Measurements from ENCODE around the gene GCN1.
"Not testable (repeated sequence)": the region's sequence is repeated elsewhere in the genome, so short reads cannot be mapped to it uniquely, and the experiment has no call there.

GCN1 gene

DNA sequence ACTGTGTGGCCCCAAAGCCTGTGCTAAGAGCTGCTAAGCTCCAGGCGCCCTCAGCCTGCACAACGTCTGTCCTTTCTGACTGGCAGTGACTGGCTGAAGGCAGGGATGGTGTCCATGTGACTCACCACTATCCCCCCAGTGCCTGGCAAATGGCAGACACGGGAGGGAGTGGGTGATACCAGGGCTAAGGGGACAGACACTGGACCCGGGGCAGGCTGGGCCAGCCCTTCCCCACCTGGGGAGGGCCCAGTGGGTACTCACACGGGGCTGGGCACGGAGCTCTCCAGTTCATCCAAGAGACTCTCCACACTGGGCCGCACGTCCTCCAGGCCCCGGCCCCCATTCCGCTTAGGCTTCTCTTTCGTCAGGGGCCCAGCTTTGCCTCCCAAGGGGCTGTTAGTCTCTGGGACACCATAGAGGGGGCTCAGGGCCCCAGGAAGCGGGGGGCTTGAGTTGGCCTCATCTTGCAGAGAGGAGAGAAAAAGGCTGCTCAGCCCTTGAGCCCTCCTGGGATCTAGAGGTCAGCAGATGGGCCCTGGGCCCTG, 27.8 kb upstream of the GCN1 start:
- Mint-ChIP-seq H3K36me3 (ENCODE audit: low read depth) (peaks cover 2% of the 10 kb centered on the region), H3K27me3 (no peaks in the 10 kb centered on the region), H3K9me3 (no peaks in the 10 kb centered on the region), H3K27ac (no peak overlapping the region), H3K4me3 (no peak overlapping the region), H3K4me1 (peaks cover 24% of the 10 kb centered on the region)
- DNase-seq (no peak), ATAC-seq (no peak)

DNA sequence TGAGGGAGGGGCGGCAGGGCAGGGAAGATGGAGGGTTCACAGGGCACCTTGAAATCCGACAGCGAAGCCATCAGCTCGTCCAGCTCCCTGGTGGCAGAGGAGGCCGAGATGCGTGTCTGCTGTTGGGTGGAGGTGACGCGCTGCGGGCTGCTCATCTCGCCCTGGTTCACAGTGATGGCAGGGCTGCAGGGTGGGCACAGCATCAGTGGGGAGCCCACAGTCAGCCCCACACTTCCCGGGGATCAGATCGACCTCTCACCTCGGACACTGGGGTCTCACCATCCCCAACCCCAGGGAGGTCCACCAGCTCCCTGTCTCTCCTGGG, 27.0 kb upstream of the GCN1 start:
- H3K4me3 Mint-ChIP-seq = no peak overlapping the region
- H3K36me3 Mint-ChIP-seq (ENCODE audit: low read depth) = peaks cover 2% of the 10 kb centered on the region
- ATAC-seq (no peak), DNase-seq (no peak)
- no peaks in the 10 kb centered on the region for H3K27me3 Mint-ChIP-seq
- no peak overlapping the region for H3K27ac Mint-ChIP-seq
- peaks cover 19% of the 10 kb centered on the region for H3K4me1 Mint-ChIP-seq
- H3K9me3 Mint-ChIP-seq = no peaks in the 10 kb centered on the region

DNA sequence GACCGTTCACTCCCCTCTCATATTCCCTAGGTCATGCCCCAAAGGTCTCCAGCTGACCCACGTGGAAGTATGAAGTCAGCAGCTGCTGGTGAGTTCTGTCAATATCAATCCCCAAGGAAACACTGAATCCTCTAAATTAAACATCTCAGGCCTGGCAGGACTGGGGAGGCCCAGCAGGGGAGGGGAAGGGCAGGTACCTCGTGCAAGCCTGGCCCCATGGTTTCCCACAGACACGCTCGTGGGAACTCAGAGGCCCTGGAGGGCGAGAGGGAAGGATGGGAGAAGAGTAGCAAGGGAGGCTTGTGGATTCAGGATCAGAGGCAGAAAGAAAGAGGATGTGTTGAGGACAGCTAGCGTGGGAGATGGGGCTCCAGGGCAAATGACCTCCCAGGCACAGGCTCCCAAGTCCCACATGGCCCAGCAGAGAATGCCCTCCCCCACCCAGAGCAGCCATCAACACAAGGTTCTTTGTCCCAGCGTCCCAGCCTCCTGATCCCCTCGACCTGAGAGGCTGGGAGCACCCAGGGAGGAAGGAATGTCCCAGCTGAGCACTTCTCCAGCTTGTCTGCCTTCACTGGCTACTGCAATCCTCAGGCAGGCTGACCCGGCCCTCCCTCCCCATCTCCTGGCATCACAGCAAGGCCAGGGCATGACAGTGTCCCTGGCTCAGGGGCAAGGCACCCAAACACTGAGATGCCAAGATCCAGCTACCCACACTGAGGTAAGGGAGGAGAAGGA, 26.5 kb upstream of the GCN1 start:
- no peak for ATAC-seq
- H3K4me1 Mint-ChIP-seq = peaks cover 14% of the 10 kb centered on the region
- DNase-seq = no peak
- no peaks in the 10 kb centered on the region for H3K9me3 Mint-ChIP-seq
- H3K36me3 Mint-ChIP-seq (ENCODE audit: low read depth) = peaks cover 3% of the 10 kb centered on the region
- no peak overlapping the region for H3K4me3 Mint-ChIP-seq
- no peaks in the 10 kb centered on the region for H3K27me3 Mint-ChIP-seq
- no peak overlapping the region for H3K27ac Mint-ChIP-seq

DNA sequence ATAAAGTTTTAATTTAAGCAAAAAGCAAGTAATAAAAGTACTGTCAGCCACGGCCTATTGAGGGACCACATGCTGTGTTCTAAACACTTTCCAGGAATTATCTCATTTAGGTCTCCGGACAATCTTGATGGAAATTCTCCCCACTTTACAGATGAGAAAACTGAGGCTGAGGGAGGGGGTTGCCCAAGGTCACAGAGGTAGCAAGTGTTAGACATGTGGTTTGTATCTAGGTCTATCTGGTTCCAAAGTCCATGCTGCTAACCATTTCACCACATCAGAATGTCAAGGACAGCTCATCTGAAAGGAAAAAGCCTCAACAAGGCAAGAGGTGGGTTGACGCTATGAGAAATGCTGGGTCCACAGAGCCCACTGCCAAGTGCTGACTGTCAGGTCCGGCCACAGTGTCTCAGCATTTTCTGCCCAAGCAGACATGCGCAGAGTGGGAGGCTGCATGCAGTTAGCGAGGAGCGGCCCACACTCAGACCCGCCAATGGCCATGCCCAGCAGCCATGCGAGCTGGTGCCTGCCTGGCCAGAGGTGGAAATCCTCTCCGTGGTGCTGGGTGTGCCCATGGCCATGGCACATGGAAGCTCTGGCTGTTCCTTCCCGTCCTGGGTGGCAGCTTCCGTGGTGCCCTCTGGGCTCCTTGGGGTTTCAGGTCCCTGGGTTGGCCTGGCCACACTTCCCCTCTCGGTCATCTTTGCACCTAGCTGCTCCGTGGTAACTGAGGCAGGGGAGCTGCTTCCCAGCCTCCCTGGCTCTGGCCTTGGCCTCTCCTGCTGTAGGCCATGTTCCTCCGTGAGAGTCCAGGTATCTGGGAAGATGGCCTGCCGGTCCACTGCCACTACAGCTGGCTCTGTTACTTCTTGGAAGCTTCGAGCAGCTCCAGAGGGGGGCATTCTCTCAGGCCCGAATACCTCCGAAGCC, 24.4 kb upstream of the GCN1 start:
- Mint-ChIP-seq H3K27me3 (no peaks in the 10 kb centered on the region), H3K27ac (no peak overlapping the region), H3K36me3 (ENCODE audit: low read depth) (peaks cover 4% of the 10 kb centered on the region), H3K4me3 (no peak overlapping the region), H3K9me3 (no peaks in the 10 kb centered on the region), H3K4me1 (no peaks in the 10 kb centered on the region)
- DNase-seq (no peak), ATAC-seq (peak; percentile 12)

DNA sequence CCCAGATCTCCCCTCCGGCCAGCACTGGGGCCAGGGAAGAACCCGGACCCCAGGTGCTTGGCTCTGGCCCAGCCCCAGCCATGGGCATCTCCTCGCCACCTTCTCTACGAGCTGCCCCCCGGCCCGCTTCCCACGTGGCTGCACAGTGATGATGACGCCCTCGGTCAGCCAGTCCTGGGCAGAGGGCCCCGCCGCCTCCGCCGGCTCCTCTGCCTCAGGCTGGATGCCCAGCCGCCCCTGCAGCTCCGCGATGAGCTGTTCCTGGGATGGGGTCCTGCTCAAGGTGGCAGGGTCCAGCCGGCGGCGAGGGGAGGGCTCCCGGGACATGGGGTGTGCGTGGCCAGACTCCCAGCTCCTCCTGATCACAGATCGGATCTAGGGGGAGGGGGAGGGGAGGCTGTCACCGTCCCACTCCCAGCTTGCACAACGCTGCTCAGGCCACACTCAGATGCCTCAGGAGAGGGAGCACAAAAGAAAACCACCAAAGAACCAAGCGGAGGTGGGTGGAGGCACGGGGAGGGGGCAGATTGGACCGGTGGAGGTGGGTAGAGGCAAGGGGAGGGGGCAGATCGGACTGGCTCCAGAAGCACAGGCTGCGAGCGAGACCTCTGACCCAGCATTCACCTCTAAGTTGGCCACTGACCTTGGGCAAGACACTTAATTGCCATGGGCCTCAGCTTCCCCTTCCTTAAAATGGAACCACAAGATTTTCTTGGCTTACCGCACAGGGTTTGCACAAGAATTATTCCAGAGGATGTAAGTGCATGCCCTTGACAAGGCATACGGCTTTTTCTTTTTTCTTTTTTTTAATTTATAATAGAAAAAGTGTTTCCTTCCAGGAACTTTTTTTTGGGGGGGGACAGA, 22.5 kb upstream of the GCN1 start:
- Mint-ChIP-seq H3K4me1 (no peaks in the 10 kb centered on the region), H3K27ac (no peak overlapping the region), H3K4me3 (no peak overlapping the region), H3K36me3 (ENCODE audit: low read depth) (peaks cover 4% of the 10 kb centered on the region), H3K9me3 (no peaks in the 10 kb centered on the region), H3K27me3 (no peaks in the 10 kb centered on the region)
- ATAC-seq (no peak), DNase-seq (no peak)

DNA sequence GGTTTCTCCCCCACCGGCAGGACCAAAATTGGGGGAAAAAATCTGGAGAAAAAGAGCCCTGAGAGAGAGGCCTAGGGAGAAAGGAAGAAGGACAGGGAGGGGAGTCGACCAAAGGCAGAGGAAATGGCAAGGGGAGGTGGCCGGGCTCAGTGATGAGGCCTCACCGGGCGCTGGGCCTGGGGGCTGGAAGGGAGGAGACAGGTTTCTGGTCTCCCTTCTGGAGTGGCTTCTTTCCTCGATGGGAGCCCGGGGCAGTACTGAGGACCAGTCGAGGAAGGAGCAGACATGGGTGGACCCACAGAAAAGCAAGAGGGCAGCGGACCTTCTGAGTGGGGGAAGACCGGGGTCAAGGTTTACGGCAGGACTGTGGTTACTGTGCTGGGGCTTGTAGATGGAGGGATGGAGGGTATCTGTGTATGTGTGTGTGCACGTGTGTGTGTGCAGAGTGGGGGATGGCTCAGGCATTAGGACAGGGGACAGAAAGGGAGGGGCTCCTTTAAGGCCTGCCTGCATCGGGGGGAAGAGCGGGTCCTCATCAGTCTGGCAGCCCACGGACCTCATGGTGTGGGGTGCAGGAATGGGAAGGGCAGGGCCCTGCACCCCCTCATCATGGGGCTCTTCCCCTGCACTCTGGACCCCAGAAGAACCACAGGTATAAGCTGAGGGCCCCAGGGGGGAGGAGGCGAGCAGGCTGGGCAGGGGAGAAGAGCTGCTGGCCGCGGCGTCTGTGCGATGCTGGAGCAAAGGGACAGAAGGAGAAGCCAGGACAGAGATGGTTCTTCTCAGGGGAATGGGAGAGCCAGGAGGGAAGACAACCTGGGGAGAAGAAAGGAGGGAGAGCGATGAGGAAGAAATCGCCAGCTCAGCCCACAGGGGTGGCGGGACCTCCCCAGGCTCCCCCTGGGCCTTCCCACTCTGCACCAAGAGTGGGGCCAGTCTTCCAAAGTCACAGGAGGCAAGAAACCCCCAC, 21.5 kb upstream of the GCN1 start:
- no peaks in the 10 kb centered on the region for H3K27me3 Mint-ChIP-seq
- ATAC-seq (no peak), DNase-seq (no peak)
- H3K4me1 Mint-ChIP-seq = no peaks in the 10 kb centered on the region
- no peak overlapping the region for H3K4me3 Mint-ChIP-seq
- H3K27ac Mint-ChIP-seq = peak overlapping the region; percentile 53
- peaks cover 8% of the 10 kb centered on the region for H3K36me3 Mint-ChIP-seq (ENCODE audit: low read depth)
- H3K9me3 Mint-ChIP-seq = no peaks in the 10 kb centered on the region

DNA sequence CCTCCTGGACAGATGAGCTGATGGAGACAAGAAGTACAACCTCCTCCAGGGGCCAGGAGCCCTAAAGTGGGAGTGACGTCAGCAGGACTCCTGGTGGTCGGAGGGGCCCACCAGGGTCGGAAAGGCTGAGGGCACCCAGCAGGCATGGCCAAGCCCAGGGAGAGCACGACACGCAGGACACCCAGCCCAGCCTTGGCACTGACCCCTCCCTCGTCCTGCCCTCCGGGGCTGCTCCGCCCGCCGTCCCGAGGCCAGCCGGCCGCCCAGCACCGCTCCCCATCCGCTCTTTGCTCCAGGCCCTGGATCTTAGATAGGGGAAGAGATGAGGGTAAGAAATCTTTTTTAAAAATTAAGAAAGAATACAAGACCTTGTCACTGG, 20.8 kb upstream of the GCN1 start:
- Mint-ChIP-seq H3K4me3 (no peak overlapping the region), H3K36me3 (ENCODE audit: low read depth) (peaks cover 10% of the 10 kb centered on the region), H3K27me3 (no peaks in the 10 kb centered on the region), H3K27ac (no peak overlapping the region), H3K9me3 (no peaks in the 10 kb centered on the region), H3K4me1 (no peaks in the 10 kb centered on the region)
- no peak for DNase-seq
- no peak for ATAC-seq

DNA sequence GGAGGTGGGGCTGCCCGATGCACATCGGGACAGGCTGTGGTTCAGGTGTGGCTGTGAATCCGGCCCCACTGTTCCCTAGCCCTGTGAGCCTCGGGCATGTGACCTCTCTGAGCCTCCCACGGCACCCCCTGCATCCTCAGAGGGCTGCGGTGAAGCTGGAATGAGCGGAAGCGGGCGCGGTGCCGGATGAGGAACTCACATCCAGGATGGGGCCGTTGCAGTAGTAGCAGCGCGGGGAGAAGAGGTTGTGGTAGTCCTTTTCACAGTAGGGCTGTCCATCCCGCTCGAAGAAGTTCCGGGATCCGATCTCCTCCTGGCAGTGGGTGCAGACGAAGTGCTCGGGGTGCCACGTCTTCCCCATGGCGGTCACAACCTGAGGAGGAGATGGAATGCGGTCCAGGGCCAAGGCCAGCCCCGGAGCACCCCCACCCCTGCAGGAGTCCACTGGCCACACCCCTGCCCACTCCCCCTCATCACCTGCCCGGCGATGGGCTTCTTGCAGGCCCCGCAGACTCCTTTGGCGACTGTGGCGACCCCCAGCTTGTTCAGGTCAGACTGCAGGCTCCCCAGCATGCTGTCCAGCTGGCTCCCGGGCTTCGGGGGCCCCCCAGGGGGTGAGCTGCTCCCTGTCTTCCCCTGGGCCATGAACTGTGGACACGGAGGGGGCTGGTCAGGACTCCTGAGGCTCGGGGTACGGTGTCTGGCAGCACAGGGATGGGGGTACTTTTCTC, 20.3 kb upstream of the GCN1 start:
- no peak overlapping the region for H3K4me3 Mint-ChIP-seq
- H3K27ac Mint-ChIP-seq = no peak overlapping the region
- no peaks in the 10 kb centered on the region for H3K27me3 Mint-ChIP-seq
- DNase-seq (no peak), ATAC-seq (no peak)
- no peaks in the 10 kb centered on the region for H3K4me1 Mint-ChIP-seq
- no peaks in the 10 kb centered on the region for H3K9me3 Mint-ChIP-seq
- peaks cover 12% of the 10 kb centered on the region for H3K36me3 Mint-ChIP-seq (ENCODE audit: low read depth)

DNA sequence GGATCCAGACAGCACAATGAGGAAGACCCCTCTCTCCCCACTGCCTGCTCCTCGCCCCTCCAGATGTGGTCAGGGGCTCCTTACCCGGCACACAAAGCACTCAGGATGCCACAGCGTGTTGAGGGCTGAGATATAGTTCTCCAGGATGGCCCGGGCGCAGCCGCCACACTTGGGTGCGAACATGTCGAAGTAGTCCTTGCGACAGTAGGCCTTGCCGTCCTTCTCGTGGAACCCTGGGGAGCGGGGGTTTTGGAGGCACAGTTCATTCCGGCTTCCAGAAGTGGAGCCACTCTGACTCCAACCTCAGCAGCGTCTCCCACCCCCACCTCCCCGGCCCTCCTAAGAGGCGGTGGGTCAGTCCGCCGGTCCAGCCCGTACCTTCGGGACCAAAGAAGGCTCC, 19.2 kb upstream of the GCN1 start:
- Mint-ChIP-seq H3K4me1 (no peaks in the 10 kb centered on the region), H3K4me3 (no peak overlapping the region), H3K9me3 (no peaks in the 10 kb centered on the region), H3K36me3 (ENCODE audit: low read depth) (peaks cover 12% of the 10 kb centered on the region), H3K27me3 (no peaks in the 10 kb centered on the region), H3K27ac (no peak overlapping the region)
- ATAC-seq = no peak
- DNase-seq = no peak

DNA sequence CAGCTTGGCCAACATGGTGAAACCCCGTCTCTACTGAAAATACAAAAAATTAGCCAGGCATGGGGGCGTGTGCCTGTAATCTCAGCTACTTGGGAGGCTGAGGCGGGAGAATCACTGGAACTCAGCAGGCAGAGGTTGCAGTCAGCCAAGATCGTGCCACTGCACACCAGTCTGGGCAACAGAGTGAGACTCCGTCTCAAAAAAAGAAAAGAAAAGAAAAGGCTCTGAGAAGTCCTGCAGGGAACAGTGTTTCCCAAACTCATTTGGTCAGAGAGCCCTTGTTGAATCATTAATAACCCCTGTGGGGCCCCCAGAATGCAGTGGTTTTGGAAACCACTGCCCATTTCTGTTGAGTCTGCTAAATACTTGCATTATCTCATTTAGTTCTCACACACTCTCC, 18.7 kb upstream of the GCN1 start:
- H3K4me1 Mint-ChIP-seq, ATAC-seq, H3K9me3 Mint-ChIP-seq, H3K27me3 Mint-ChIP-seq, H3K4me3 Mint-ChIP-seq, H3K27ac Mint-ChIP-seq, DNase-seq: not testable (repeated sequence)
- H3K36me3 Mint-ChIP-seq (ENCODE audit: low read depth) = peaks cover 10% of the 10 kb centered on the region

DNA sequence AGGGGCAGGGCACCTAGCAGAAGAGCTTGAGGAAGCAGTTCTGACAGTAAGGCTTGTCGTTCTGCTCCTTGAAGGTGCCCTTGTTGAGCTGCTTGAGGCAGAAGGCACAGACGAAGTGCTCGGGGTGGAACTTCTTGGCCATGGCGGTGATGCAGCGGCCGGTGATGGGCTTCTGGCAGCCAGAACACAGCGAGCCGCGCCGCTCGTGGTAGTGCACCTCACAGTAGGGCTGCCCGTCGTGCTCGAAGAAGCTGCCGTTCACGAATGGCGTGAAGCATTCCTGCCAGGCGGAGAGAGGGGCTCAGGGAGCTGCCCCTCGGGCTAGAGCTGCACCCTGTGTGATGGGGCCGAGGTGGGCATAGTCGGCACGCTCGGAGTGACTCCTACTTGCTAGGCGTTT, 17.8 kb upstream of the GCN1 start:
- no peaks in the 10 kb centered on the region for H3K9me3 Mint-ChIP-seq
- peaks cover 10% of the 10 kb centered on the region for H3K36me3 Mint-ChIP-seq (ENCODE audit: low read depth)
- H3K4me1 Mint-ChIP-seq = no peaks in the 10 kb centered on the region
- ATAC-seq (no peak), DNase-seq (no peak)
- H3K27ac Mint-ChIP-seq = no peak overlapping the region
- no peak overlapping the region for H3K4me3 Mint-ChIP-seq
- no peaks in the 10 kb centered on the region for H3K27me3 Mint-ChIP-seq

DNA sequence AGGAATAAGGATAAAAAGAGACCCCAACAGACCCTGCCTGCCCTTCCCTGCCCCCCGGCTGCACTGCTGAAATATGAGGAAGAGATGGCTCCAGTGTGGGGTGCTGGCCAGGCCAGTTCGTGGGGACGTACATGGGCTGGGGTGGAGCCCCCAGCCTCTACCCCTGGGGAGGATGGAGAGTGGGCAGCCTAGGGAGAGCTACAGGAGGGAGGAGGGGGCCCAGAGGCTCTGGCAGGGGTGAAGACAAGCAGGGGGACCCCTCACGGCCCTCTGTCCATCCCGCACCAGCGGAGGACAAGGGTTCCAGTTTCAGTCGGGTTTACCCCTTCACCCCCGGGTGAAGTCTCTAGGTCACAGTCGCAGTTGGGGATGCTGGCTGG, 17.4 kb upstream of the GCN1 start:
- peaks cover 10% of the 10 kb centered on the region for H3K36me3 Mint-ChIP-seq (ENCODE audit: low read depth)
- H3K27ac Mint-ChIP-seq = no peak overlapping the region
- ATAC-seq = no peak
- no peak for DNase-seq
- H3K4me1 Mint-ChIP-seq = no peaks in the 10 kb centered on the region
- H3K27me3 Mint-ChIP-seq = no peaks in the 10 kb centered on the region
- H3K4me3 Mint-ChIP-seq = no peak overlapping the region
- H3K9me3 Mint-ChIP-seq = no peaks in the 10 kb centered on the region

DNA sequence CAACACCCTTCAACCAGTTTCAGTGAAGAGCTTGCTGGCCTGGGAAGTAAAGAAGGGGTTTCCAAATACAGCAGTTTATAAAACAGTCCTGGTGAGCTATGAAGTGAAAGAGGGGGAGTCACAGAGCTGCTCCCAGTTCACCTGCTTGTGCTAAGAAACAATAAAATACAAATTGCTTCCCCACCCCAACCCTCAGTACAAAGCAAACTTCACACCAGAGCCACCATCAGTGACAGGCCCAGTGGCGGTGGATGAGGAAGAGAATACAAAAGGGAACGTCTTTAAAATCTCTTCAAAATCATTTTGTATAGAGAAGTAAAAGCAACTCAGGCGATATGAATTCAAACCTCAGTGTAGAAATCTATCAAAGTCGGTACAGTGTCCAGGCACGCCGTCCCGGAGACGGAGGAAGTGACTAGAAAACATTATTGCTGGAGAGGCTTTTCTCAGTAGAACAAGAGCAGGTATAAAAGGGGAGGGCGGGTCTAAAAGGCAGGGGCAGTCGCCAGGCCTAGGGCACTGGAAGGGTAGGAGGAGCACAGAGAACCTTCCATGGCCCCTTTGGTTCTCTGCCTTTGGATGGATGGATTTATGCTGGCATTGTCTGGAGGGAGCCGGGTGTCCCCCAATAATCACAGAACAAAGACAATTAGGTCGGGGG, 16.9 kb upstream of the GCN1 start:
- Mint-ChIP-seq H3K9me3 (no peaks in the 10 kb centered on the region), H3K36me3 (ENCODE audit: low read depth) (peaks cover 12% of the 10 kb centered on the region), H3K27ac (peak overlapping the region; percentile 27), H3K27me3 (no peaks in the 10 kb centered on the region), H3K4me1 (no peaks in the 10 kb centered on the region), H3K4me3 (no peak overlapping the region)
- ATAC-seq = no peak
- no peak for DNase-seq

Data from activated naive CD8-positive, alpha-beta T cell treated with anti-CD3 and anti-CD28 coated beads, Interleukin-2, amount 50 U/mL, for 24 hours (primary cell).